ENCODE measurements around the gene TTLL5. TPM values are rescaled to one million over a fixed set of nuclear protein-coding genes. Genes with fewer than 3 reads are reported as not detected.

The TTLL5 gene
- total RNA-seq, 2 experiments from 2014 or later = 19.8 to 26.4 TPM

- Mint-ChIP-seq H3K27ac (no peak overlapping the region), H3K27me3 (no peaks in the 10 kb centered on the region), H3K4me3 (no peak overlapping the region), H3K9me3 (peaks cover 5% of the 10 kb centered on the region), H3K4me1 (ENCODE audit: low read depth) (no peaks in the 10 kb centered on the region), H3K36me3 (ENCODE audit: low read depth) (peaks cover 76% of the 10 kb centered on the region)
- ChIA-PET CTCF (no interaction called here), POLR2A (no interaction called here)
- no peak for ATAC-seq (ENCODE audit: poor library complexity)
- intact Hi-C loops (cut with DNase I, micrococcal nuclease) = no loop called here
- DNase-seq = no peak
- no peak overlapping the region for H3K27ac ChIP-seq (ENCODE audit: low read depth in 1 of 2, low read length in 2 of 2)
- no peaks in the 10 kb centered on the region for H3K27me3 ChIP-seq (ENCODE audit: control insufficient read depth in 1 of 2, insufficient read depth in 2 of 2, low read length in 2 of 2)
- no peak for TF ChIP-seq CTCF (IDR thresholded peaks at IDR 0.05)
- H3K36me3 ChIP-seq (ENCODE audit: insufficient read depth, low read length) = peaks cover 47% of the 10 kb centered on the region
- no peak overlapping the region for H3K4me3 ChIP-seq (ENCODE audit: low read length)
- H3K4me1 ChIP-seq (ENCODE audit: insufficient read depth, low read length) = no peaks in the 10 kb centered on the region
- H3K9me3 ChIP-seq (ENCODE audit: control insufficient read depth in 1 of 2, insufficient read depth in 1 of 2, low read length in 2 of 2) = peaks cover 0 to 6% of the 10 kb centered on the region in 2 experiments
Observed at GRCh38 chr14:75748336-75748735, 87.3 kb downstream of the TTLL5 start.

- H3K36me3 ChIP-seq (ENCODE audit: insufficient read depth, low read length) = peaks cover 29% of the 10 kb centered on the region
- no peak for TF ChIP-seq CTCF (IDR thresholded peaks at IDR 0.05)
- ATAC-seq (ENCODE audit: poor library complexity) (no peak), DNase-seq (no peak)
- no peaks in the 10 kb centered on the region for H3K4me1 ChIP-seq (ENCODE audit: insufficient read depth, low read length)
- intact Hi-C loops (cut with DNase I, micrococcal nuclease) = no loop called here
- Mint-ChIP-seq H3K4me3 (no peak overlapping the region), H3K9me3 (peaks cover 5% of the 10 kb centered on the region), H3K27ac (no peak overlapping the region), H3K27me3 (no peaks in the 10 kb centered on the region), H3K4me1 (ENCODE audit: low read depth) (no peaks in the 10 kb centered on the region), H3K36me3 (ENCODE audit: low read depth) (peaks cover 78% of the 10 kb centered on the region)
- no peak overlapping the region for H3K4me3 ChIP-seq (ENCODE audit: low read length)
- no peak overlapping the region for H3K27ac ChIP-seq (ENCODE audit: low read depth in 1 of 2, low read length in 2 of 2)
- H3K9me3 ChIP-seq (ENCODE audit: control insufficient read depth in 1 of 2, insufficient read depth in 1 of 2, low read length in 2 of 2) = peaks cover 0 to 6% of the 10 kb centered on the region in 2 experiments
- ChIA-PET CTCF (no interaction called here), POLR2A (no interaction called here)
- no peaks in the 10 kb centered on the region for H3K27me3 ChIP-seq (ENCODE audit: control insufficient read depth in 1 of 2, insufficient read depth in 2 of 2, low read length in 2 of 2)
Observed at GRCh38 chr14:75751296-75751695, 90.2 kb downstream of the TTLL5 start.

- intact Hi-C loops (cut with DNase I, micrococcal nuclease) = no loop called here
- POLR2A ChIA-PET = no interaction called here
- peaks cover 75% of the 10 kb centered on the region for H3K36me3 Mint-ChIP-seq (ENCODE audit: low read depth)
Observed at GRCh38 chr14:75752086-75752485, 91.0 kb downstream of the TTLL5 start.

More at GRCh38 chr14:75752086-75752485, 91.0 kb downstream of the TTLL5 start:
- H3K27me3 ChIP-seq (ENCODE audit: control insufficient read depth in 1 of 2, insufficient read depth in 2 of 2, low read length in 2 of 2) = no peaks in the 10 kb centered on the region
- H3K4me1 Mint-ChIP-seq (ENCODE audit: low read depth) = no peaks in the 10 kb centered on the region
- TF ChIP-seq CTCF (IDR thresholded peaks at IDR 0.05) = no peak
- H3K27ac Mint-ChIP-seq = no peak overlapping the region
- no peak overlapping the region for H3K27ac ChIP-seq (ENCODE audit: low read depth in 1 of 2, low read length in 2 of 2)
- H3K4me3 Mint-ChIP-seq = no peak overlapping the region
- CTCF ChIA-PET = no interaction called here
- H3K4me3 ChIP-seq (ENCODE audit: low read length) = no peak overlapping the region
- H3K9me3 Mint-ChIP-seq = peaks cover 3% of the 10 kb centered on the region
- no peak for ATAC-seq (ENCODE audit: poor library complexity)
- H3K36me3 ChIP-seq (ENCODE audit: insufficient read depth, low read length) = peaks cover 24% of the 10 kb centered on the region
- H3K27me3 Mint-ChIP-seq = no peaks in the 10 kb centered on the region
- no peaks in the 10 kb centered on the region for H3K4me1 ChIP-seq (ENCODE audit: insufficient read depth, low read length)
- no peak for DNase-seq
- no peaks in the 10 kb centered on the region for H3K9me3 ChIP-seq (ENCODE audit: control insufficient read depth in 1 of 2, insufficient read depth in 1 of 2, low read length in 2 of 2)

All from CD4-positive, alpha-beta T cell (primary cell).